ENCODE data around the gene PLLP.

GRCh38 chr16:57224651-57225335 lies 59.7 kb downstream of the PLLP start:
- TF ChIP-seq CTCF (conservative IDR thresholded peaks at IDR 0.05 in 1 of 2, IDR thresholded peaks at IDR 0.05 in 1 of 2; ENCODE audit: extremely low read depth in 1 of 2, insufficient read depth in 1 of 2, low read depth in 1 of 2, low read length in 2 of 2) (no peak), EZH2 (IDR thresholded peaks at IDR 0.05; ENCODE audit: borderline replicate concordance, low read length) (no peak)
